Midbrain (tissue), 1 donor: ENCODE measurements around the gene TMPRSS9.
"Not testable (repeated sequence)": the region's sequence is repeated elsewhere in the genome, so short reads cannot be mapped to it uniquely, and the experiment has no call there.

Experiments used
- DNase-seq: peaks from one replicate; lab custom pipeline; 2025; lab: John Stamatoyannopoulos, UW

Gene TMPRSS9

DNA sequence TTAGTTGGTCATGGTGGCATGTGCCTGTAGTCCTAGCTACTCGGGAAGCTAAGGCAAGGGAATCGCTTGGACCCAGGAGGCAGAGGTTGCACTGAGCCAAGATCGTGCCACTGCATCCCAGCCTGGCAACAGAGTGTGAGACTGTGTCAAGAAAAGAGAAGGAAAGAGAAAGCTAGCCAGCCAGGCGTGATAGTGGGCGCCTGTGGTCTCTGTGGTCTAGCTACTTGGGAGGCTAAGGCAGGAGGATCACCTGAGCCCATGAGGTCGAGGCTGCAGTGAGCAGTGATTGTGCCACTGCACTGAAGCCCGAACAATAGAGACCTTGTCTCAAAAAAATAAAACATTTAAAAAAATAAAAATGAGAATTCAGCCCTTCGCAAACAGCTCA, 34.0 kb downstream of the TMPRSS9 start:
- no peak for DNase-seq

DNA sequence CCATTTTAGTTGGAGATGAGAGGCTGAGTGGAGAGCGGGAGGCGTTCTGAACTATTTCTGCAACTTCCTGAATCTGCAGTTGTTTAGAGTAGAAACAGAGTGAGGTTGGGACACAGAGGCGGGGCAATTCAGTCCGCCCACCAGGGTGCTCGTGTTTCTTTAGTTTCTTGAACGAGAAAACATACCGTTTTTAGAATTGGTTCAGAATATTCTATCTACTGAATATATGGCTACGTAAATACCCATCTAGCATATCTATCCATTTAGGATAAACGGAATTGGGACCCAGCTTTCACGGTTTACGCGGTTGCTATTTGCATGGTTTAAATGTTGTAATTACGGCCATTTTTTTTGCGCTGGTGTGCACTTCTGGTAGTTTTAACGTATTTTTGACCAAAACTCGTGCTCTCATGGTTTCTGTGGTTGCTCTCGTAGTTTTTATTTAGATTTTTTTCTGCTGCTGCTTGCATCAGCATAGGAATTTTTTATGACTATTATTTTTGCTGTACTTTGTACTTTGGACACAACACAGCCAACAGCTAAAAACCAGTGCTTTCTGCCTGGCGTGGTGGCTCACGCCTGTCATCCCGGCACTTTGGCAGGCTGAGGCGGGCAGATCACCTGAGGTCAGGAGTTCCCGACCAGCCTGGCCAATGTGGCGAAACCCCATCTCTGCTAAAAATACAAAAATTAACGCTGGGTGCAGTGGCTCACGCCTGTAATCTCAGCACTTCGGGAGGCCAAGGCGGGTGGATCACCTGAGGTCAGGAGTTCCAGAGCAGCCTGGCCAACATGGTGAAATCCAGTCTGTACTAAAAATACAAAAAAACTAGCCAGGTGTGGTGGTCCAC, 34.6 kb downstream of the TMPRSS9 start:
- DNase-seq: no peak

DNA sequence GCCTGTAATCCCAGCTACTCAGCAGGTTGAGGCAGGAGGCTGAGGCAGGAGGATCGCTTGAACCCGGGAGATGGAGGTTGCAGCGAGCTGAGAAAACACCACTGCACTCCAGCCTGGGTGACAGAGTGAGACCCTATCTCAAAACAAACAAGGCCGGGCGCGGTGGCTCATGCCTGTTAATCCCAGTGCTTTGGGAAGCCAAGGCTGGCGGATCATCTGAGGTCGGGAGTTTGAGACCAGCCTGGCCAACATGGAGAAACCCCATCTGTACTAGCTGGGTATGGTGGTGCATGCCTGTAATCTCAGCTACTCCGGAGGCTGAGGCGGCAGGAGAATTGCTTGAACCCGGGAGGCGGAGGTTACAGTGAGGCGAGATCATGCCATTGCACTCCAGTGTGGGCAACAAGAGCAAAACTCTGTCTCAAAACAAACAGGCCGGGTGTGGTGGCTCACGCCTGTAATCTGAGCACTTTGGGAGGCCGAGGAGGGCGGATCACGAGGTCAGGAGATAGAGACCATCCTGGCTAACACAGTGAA, 35.3 kb downstream of the TMPRSS9 start:
- not testable (repeated sequence) for DNase-seq

DNA sequence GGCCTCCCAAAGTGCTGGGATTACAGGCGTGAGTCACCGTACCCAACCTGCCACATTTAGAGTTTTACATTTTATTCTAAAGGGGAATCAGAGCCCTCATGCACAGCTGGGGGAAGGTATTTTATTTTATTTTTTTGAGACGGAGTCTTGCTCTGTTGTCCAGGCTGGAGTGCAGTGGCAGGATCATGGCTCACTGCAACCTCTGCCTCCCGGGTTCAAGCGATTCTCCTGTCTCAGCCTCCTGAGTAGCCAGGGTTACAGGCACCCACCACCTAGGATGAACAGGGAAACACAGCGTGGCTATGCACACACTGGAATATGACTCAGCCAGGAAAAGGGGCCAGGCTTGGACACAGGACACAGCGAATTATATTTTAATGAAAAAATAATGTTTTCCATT, 37.1 kb downstream of the TMPRSS9 start:
- not testable (repeated sequence) for DNase-seq

DNA sequence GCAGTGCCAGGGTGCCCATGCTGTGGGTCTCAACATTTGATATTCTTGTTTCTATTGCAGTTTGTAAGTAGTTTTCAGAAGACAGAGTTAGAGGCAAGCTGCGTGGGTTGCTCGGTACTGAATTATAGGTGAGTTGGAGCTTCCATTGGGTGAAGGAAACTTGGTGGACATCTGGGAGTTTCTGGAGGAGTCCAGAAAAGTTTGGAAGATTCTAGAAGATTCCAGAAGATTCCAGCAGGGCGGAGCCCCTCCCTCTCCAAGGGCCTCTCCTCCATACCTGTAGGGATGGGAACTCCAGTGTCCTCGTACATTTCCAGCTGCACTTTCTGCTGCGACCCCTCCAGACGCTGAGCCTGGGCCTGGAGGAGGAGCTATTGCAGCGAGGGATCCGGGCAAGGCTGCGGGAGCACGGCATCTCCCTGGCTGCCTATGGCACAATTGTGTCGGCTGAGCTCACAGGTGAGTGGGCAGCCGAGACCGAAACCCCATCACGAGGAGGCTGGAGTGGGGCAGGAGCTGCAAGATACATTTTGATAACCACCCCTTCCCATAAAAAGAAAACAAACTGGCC, 38.8 kb downstream of the TMPRSS9 start:
- DNase-seq: no peak

DNA sequence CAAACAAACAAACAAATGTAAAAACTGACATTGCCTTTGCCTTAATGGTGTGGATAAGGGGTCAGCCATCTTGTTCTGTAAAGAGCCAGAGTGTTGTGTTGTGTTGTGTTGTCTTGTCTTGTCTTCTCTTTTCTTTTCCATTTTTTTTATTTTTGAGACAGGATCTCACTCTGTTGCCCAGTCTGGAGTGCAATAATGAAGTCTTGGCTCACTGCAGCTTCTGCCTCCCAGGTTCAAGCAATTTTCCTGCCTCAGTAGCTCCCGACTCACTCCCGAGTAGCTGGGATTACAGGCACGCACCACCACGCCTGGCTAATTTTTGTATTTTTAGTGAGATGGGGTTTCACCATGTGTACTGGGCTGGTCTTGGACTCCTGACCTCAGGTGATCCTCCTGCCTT, 39.5 kb downstream of the TMPRSS9 start:
- DNase-seq: no peak

DNA sequence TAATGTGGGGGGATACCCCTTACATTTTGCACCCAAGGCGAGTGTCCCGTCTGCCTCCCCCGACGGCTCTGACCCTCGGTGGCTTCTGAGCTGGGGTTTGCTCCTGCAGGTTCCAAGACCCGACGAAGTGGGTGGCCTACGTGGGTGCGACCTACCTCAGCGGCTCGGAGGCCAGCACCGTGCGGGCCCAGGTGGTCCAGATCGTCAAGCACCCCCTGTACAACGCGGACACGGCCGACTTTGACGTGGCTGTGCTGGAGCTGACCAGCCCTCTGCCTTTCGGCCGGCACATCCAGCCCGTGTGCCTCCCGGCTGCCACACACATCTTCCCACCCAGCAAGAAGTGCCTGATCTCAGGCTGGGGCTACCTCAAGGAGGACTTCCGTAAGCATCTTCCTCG, 48.2 kb downstream of the TMPRSS9 start:
- DNase-seq: no peak

DNA sequence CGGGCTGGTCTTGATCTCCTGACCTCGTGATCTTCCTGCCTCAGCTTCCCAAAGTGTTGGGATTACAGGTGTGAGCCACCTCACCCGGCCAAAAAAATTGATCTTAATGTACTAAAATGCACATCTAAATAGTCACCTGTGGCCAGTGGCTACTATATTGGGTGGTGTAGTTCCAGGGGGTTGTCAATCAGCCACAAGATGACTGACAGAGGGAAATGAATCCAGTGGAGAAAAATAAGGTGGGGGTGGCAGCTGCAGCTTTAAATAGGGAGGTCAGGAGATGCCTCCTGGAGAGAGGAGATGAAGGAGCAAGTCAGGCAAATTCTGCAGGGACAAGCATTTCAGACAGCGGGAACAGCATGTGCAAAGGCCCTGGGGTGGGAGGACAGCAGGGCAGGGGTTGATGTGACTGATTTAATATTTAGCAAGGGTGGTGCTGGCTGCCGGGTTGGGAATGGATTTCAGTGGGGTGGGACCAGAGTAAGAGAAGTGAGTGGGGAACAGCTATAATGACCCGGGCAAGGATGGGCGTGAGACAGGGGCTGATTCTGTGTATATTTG, 49.4 kb downstream of the TMPRSS9 start:
- no peak for DNase-seq

DNA sequence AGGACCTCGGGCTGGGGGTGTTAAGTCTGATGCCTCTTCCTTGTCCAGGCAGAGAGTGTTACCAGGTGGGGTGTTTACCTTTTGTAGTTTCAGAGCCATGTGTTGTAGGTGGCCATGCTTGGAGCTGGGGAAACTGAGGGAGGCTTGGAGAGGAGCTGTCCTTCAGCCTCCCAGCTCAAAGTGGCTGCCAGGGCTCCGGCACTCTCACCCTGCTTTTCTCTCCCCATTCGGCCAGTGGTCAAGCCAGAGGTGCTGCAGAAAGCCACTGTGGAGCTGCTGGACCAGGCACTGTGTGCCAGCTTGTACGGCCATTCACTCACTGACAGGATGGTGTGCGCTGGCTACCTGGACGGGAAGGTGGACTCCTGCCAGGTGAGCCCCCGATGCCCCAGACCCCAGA, 50.0 kb downstream of the TMPRSS9 start:
- no peak for DNase-seq

DNA sequence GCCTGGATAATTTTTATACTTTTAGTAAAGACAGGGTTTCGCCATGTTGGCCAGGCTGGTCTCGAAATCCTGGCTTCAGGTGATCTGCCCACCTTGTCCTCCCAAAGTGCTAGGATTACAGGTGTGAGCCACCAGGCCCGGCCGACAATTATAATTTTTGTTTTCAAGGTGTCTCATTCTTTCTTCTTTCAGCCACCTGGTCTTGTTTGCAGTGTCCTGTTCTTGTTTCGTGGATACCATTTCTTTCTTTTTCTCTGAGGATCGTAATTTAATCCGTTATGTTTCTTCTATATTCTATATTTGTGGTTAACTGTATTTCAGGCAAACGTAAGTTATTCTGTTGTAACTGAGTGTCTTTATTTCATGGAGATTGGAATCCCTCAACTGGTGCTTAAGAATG, 51.6 kb downstream of the TMPRSS9 start:
- no peak for DNase-seq

DNA sequence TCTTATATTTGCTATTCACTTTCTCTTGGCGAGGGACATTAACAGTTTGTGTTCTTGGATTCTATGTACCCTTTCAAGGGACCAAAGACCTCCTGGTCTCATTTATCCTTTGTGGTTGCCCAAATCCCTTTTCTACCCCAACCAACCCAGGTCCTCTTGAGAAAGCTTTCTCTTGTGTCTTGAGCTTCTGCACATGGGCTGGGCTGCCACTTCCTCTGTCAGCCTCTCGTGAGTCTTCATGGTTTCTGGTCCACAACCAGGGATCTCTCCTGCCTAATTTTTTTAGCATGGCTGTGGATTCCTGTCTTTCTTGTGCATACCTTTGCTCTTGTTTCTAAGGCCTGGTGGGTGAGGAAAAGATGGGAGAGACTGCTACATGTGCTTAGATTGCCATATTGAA, 52.4 kb downstream of the TMPRSS9 start:
- no peak for DNase-seq

DNA sequence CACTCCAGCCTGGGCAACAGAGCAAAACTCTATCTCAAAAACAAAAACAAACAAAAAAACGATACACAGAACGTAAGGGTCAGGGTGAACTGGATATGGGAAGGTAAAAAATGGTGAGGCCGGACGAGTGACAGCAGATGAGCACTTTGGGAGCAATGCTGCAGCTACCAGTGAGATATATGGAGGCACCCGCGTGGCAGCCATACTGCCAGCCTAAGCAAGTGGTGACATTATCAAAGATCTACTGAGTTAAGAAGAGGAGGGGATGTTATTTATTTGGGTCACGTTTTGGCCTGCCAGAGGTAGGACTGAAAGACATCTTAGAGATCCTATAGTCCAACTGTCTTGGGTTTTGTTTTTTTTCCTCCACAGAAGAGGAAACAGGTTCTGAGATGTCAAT, 53.1 kb downstream of the TMPRSS9 start:
- DNase-seq: no peak

DNA sequence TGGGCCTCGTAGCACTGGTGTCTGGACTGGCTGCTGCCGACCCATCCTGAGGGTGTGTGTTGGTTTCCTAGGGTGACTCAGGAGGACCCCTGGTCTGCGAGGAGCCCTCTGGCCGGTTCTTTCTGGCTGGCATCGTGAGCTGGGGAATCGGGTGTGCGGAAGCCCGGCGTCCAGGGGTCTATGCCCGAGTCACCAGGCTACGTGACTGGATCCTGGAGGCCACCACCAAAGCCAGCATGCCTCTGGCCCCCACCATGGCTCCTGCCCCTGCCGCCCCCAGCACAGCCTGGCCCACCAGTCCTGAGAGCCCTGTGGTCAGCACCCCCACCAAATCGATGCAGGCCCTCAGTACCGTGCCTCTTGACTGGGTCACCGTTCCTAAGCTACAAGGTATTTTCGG, 53.6 kb downstream of the TMPRSS9 start:
- no peak for DNase-seq

DNA sequence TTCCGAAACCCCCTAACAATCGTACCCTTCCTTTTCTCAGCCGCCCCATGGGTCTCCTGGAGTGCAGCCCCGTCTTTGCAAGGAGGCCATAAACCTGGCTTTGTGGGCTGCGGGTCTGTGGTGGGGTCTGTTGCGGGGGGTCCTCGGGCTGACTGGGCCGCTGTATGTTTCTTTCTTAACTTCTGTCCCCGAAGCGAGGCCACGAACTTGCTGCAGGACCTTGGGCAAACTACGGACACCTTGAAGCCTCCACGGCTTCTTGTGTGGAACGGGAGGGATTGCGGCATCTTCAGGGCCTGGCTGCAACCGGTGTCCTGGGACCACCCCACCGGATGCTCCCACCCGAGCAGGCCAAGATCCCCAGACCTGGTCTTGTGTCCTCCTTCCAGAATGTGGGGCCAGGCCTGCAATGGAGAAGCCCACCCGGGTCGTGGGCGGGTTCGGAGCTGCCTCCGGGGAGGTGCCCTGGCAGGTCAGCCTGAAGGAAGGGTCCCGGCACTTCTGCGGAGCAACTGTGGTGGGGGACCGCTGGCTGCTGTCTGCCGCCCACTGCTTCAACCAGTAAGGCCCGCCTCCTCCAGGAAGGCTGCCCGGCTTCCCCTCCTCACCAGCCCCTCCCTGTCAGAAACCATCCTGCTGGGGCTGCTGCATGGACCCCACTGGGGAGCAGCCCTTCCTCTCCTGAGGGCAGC, 55.4 kb downstream of the TMPRSS9 start:
- DNase-seq: no peak

DNA sequence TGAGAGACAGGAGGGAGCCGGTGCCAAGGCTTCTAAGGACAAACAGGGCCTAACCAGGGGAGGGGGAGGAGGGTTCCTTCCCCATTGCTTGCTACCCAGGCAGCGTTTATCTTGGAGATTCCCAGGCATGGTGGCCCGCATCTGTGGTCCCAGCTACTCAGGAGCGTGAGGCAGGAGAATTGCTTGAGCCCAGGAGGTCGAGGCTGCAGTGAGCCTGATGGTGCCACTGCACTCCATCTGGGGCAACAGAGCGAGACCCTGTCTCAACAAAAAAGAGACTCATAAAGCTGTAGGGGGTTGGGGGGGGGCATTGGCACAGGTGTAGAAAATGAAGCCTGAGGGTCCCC, 55.9 kb downstream of the TMPRSS9 start:
- no peak for DNase-seq

DNA sequence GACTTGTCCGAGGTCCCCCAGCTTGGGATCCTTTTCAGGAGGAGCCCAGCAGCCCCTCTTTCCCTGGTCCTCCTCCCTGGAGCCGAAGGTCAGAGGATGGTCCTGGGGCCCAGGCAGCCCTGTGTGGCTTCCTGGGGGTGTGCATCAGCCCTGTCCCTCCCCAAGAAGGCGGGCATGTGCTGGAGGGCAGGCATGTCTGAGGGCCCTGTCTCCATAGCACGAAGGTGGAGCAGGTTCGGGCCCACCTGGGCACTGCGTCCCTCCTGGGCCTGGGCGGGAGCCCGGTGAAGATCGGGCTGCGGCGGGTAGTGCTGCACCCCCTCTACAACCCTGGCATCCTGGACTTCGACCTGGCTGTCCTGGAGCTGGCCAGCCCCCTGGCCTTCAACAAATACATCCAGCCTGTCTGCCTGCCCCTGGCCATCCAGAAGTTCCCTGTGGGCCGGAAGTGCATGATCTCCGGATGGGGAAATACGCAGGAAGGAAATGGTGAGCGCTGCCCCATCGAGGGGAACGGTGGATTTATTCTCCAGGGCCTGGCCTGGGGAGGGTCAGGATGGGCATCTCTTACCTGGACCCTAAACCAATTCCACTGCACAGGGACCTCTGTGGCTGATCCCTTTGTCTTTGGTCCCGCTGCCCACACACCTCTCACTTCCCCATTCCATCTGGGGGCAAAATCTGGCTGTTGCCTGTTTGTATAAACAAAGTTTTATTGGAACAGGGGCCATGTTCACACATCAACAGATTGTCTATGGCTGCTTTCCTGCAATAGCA, 56.4 kb downstream of the TMPRSS9 start:
- DNase-seq: no peak

DNA sequence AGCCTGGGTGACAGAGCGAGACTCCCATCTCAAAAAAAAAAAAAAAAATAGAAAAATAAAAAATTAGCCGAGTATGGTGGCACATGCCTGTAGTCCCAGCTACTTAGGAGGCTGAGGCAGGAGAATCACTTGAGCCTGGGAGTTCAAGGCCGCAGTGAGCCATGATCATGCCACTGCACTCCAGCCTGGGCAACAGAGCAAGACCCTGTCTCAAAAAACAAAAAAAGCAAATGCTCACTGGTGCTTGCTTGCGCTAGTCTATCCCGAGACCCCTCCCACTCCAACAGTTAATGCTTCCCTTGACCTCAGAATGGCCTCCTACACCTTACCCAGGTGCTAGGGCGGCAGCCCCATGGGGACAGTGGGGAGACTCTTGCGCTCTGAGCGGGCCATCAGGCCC, 57.4 kb downstream of the TMPRSS9 start:
- not testable (repeated sequence) for DNase-seq

DNA sequence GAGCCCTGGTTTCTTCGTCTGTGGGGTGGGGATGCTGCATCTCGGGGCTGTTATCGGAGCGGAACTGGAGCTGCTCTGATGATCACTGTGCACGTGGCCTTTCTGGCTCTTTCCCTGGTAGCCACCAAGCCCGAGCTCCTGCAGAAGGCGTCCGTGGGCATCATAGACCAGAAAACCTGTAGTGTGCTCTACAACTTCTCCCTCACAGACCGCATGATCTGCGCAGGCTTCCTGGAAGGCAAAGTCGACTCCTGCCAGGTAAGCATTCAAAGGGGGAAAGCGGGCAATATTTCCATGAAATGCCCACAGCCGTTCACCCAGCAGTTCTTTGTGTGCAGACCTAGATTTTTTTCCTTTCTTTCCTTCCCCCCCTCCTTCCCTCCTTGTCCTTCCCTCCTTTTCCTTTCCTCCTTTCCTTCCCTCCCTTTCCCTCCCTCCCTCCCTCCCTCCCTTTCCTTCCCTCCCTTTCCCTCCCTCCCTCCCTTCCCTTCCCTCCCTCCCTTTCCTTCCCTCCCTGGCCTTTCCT, 57.9 kb downstream of the TMPRSS9 start:
- DNase-seq: no peak

DNA sequence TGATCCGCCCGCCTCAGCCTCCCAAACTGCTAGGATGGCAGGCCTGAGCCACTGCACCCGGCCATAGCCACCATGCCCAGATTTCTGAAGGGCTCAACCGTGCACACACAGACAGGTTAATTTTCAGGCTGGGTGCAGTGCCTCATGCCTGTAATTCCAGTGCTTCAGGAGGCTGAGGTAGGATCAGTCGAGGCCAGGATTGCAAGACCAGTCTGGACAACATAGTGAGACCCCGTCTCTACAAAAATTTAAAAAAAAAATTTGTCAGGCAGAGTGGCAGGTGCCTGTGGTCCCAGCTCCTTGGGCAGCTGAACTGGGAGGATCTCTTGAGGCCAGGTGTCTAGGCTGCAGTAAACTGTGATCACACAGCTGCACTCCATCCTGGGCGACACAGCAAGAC, 59.7 kb downstream of the TMPRSS9 start:
- no peak for DNase-seq

DNA sequence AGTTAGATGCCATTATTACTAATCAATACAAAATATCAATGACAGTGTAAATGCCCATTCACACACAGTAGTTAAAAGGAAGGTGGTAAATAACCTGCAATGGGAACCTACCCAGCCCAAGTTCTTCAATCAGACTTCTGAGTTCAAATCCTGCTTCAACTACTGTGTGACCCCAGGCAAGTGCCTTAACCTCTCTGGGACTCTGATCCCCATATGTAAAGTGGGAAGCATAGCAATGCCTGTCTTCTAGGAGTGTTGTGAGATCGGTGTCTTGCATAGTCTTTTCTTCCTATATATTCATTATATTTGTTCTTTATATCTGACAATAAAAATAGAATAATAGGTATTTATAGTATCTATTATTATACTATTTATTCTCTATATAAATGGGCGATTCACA, 60.4 kb downstream of the TMPRSS9 start:
- DNase-seq: no peak

DNA sequence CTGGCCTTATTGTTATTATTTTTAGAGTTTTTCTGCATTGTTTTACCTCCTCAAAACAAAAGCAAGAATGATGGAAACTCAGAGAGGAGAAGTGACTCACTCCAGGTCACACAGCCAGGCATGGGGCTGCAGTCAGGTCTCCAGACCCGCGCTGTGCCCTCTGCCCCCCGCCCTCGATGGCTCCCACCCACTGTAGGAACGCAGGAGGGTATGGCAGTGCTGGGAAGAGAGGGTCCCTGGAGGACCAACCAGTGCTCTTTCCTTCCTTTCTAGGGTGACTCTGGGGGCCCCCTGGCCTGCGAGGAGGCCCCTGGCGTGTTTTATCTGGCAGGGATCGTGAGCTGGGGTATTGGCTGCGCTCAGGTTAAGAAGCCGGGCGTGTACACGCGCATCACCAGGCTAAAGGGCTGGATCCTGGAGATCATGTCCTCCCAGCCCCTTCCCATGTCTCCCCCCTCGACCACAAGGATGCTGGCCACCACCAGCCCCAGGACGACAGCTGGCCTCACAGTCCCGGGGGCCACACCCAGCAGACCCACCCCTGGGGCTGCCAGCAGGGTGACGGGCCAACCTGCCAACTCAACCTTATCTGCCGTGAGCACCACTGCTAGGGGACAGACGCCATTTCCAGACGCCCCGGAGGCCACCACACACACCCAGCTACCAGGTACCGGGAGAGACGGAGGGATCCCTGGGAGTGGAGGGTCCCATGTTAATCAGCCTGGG, 61.7 kb downstream of the TMPRSS9 start:
- DNase-seq: no peak
